DND-41 (cell line): ENCODE measurements around the gene SLC4A1AP.

Experiments
- CTCF ChIP-seq: IDR thresholded peaks from 2 replicates; pipeline ENCODE4 v1.5.1; 2012; ENCODE audit warnings: borderline replicate concordance, low read length, moderate library complexity, mild to moderate bottlenecking; ENCODE audit not compliant: poor library complexity, severe bottlenecking; ENCODE audit errors: extremely low read depth
- EZH2 ChIP-seq: IDR thresholded peaks from 3 replicates; pipeline ENCODE4 v1.6.1; 2012; ENCODE audit warnings: borderline replicate concordance, low read depth, mild to moderate bottlenecking, moderate library complexity, low read length, inconsistent platforms; ENCODE audit not compliant: severe bottlenecking

GRCh38 chr2:27655155-27655951, 8.3 kb upstream of the SLC4A1AP start:
- TF ChIP-seq EZH2 (no peak), CTCF (no peak)
